OCI-M1 (cell line): ENCODE measurements around the gene HNRNPAB.

Experiments
- DNase-seq: peaks from one replicate; lab custom pipeline; 2025; lab: John Stamatoyannopoulos, UW

The HNRNPAB gene

DNA sequence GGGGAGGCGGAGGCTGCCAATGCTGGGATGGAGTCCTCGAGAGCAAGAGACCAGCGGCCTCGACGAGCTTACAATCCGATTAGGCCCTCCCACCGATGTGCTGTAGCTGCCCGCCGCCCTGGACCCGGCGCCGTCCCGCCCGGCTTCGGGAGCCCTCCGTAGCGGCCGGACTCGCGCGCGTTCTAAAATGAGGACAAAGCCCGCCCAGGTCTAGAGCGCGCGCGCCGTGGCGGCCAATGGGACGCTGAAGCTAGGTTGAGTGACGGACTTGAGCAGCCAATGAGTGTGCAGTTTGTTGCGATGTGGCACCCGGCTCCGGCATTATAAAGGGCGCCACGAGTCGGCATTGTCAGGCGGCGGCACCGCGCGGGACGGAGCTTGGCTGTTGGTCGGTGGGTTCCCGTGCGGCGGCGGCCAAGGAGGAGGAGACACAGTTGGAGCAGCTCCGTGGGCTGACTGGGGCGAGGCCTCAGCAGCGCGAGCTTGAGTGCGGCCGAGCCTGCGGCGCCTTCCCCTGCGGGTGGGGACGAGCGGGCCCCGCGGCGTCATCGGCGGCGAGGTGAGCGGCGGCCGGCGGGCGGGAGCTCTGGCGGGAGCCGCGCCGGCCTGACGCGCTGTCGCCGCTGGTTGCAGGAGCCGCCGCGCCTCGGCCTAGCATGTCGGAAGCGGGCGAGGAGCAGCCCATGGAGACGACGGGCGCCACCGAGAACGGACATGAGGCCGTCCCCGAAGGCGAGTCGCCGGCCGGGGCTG lies at the start of gene HNRNPAB:
TSS of gene HNRNPAB (plus strand) at position 352 of the 753 bp plus-strand sequence. CDS start at position 657, 305 bp downstream.
- DNase-seq = peak; percentile 97

- DNase-seq = no peak
Observed at GRCh38 chr5:178155065-178155464, 49.3 kb upstream of the HNRNPAB start.

DNA sequence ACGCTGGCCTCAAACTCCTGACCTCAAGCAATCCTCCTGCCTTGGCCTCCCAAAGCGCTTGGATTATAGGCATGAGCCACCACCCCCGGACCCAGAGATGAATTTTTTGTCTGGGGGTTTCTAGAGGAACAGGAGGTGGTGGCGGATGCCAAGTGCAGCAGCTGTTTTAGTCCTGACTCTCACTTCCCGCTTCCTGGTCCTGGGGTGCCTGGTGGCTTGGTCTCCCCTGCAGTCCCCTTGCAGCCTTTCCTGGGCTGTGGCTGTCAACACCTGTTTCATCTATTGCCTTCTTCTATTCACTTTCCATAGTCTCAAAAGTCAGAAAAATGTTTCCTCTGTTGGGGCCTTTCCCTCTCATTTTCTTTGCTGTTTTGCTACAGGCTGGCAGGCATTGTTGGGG lies 44.2 kb upstream of the HNRNPAB start:
- no peak for DNase-seq

DNA sequence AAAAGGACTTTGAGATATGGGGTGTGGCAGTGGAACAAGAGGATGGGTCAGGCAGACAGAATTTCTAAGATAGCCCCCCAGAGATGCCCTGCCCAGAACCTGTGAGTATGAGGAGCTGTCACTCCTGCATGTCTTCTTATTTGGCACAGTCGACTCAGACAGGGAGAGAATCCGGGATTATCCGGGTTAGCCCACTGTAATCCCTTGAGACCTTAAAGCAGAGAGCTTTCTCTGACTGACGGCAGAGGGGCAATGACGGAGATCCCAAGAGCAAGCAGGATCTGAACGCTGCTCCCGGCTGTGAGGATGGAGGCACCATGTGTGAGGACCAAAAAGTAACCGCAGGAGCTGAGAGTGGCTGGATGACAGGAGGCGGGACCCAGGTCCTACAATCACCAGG lies 41.9 kb upstream of the HNRNPAB start:
- no peak for DNase-seq

GRCh38 chr5:178163772-178164735 lies 40.3 kb upstream of the HNRNPAB start:
- peak; percentile 92 for DNase-seq

DNA sequence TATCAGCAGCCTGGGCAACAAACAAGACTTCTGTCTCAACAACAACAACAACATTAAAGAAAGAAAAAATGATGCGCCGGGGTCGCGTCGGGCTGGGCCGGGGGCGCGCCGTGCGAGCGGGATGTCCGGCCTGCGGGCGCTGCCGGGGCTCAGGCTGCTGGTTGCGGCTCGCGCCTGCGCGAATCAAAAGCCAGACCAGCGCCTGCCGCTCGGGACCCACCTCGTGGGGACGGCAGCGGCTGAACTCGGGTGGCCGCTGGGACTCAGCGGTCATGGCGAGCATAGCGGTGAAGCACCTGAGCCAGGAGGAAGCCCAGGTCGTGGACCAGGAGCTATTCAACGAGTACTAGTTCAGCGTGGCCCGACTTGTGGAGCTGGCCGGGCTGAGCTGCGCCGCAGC lies 38.8 kb upstream of the HNRNPAB start:
- no peak for DNase-seq

- no peak for DNase-seq
Observed at GRCh38 chr5:178170455-178170854, 33.9 kb upstream of the HNRNPAB start.

GRCh38 chr5:178174456-178174855 lies 29.9 kb upstream of the HNRNPAB start:
- no peak for DNase-seq

DNA sequence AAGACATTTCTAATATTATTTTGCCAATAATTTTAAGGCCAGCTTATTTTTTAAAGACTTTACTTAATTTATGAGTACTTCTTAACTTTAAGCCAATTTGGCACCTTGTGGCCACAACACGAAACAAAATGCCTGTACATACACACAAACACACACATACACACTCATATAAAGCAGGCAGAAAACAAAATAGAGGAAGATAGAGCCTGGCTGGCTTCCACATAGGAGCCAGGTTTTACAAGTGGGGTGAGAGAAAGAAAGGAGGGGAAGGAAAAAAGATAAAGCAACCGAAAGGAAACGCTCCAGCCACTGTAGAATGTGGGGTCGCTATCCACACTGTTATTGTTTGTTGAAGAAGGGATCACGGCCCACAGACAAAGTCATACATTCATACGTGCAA lies 27.5 kb upstream of the HNRNPAB start:
- DNase-seq = no peak

DNA sequence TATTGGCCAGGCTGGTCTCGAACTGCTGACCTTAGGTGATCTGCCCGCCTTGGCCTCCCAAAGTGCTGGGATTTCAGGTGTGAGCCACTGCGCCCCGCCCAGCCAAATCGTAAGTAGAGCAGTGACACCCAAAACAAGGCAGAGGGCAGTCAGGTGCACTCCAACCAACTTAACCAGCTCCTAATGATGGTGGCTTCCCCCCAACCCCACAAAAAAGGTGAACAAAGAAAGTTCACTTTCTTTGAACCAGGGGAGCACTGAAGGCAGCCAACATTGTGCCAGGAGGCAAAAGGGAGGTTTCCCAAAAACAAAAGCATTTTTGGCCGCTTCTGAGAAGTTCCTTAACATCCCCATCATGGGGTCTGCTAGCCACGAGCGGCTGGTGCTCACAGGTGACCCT lies 26.8 kb upstream of the HNRNPAB start:
- DNase-seq = no peak

- DNase-seq = no peak
Observed at GRCh38 chr5:178180141-178180863, 24.0 kb upstream of the HNRNPAB start.

DNA sequence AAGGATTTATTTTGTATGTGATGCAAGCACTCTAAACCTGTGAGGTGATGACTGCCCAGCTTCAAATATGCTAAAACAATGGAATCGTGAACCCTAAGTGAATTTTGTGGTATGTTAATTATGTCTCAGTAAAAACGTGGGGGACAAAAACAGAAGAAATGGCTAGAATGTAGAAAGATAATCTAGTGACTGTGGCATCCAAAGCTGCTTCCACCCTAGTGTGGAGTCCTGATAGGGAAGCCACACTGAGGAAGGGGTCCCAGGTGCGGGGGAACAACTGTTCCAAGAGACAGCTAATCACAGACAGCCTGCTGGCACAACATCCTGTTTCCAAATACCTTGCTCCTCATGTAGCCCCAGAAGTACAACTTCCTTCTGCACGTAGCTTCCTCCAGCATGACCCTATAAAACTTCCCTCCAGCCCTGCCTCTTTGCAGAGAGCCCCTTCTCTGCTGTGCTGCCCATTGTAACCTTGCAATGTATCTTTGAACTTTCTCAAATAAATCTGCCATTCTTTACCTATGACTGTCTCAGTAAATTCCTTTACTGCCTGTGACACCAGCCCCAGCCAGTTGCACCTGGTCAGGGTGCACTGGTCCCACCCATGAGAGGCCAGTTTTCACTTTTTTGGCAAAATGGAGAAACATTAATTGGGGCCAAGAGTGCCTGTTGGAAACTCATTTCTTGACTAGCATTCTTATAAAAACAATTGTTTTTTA lies 22.0 kb upstream of the HNRNPAB start:
- DNase-seq = peak; percentile 75

GRCh38 chr5:178186427-178186826 lies 17.9 kb upstream of the HNRNPAB start:
- no peak for DNase-seq

DNA sequence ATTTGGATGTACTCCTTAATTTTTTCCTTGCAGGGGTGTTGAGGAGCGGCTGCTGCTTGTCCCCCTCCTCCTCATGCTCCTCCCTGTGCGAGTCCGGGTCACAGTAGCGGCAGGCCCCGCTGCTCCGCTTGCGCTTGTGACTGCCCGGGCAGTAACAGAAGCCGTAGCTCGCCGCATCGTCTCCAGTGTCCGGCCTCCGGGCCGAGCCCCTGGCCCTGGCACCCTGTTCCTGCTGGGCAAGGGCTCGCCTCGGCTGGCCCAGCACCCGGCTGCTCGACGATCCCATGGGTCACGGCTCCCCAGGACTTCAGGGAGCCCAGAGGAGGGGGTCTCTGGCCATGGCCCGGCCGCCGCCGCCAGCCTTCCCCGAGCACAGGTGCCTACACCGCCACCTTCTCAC lies 17.3 kb upstream of the HNRNPAB start, which contains the start of gene GMCL2:
TSS of gene GMCL2 (minus strand) at position 358 of the 400 bp plus-strand sequence. CDS start at position 286, 72 bp downstream.
- no peak for DNase-seq

GRCh38 chr5:178189433-178189832 lies 14.9 kb upstream of the HNRNPAB start:
- no peak for DNase-seq

GRCh38 chr5:178191661-178192060 lies 12.7 kb upstream of the HNRNPAB start:
- DNase-seq = no peak

DNA sequence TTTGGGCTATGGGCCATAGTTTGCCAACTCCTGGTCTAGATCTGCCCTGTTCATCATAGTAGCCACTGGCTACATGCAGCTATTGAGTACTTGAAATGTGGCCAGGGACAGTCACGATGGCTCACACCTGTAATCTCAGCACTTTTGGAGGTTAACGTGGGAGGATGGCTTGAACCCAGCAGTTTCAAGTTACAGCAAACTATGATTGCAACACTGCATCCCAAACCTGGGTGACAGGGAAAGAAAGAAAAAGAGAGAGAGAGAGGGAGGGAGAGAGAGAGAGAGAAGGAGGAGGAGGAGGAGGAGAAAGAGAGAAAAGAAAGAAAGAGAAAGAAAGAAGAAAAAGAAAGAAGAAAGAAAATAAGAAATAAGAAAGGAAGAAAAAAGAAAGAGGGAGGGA lies 12.1 kb upstream of the HNRNPAB start:
- DNase-seq = no peak

DNA sequence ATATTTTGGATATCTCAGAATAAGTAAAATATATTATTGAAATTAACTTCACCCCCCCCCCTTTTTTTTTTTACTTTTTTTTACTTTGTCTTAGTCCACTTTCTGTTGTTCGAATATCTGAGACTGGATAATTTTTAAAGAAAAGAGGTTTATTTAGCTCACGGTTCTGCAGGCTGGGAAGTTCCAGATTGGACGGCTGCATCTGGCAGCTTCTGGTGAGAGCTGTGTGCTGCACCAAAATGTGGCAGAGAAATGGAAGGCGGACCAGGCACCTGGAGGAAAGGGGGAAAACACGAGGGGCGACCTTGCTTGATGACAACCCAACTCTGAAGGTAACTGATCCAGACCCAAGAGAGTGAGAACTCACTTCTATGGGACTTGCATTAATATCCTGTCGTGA lies 11.5 kb upstream of the HNRNPAB start:
- DNase-seq = no peak

GRCh38 chr5:178193251-178193809 lies 11.0 kb upstream of the HNRNPAB start:
- no peak for DNase-seq

GRCh38 chr5:178194026-178194425 lies 10.3 kb upstream of the HNRNPAB start:
- DNase-seq = no peak

DNA sequence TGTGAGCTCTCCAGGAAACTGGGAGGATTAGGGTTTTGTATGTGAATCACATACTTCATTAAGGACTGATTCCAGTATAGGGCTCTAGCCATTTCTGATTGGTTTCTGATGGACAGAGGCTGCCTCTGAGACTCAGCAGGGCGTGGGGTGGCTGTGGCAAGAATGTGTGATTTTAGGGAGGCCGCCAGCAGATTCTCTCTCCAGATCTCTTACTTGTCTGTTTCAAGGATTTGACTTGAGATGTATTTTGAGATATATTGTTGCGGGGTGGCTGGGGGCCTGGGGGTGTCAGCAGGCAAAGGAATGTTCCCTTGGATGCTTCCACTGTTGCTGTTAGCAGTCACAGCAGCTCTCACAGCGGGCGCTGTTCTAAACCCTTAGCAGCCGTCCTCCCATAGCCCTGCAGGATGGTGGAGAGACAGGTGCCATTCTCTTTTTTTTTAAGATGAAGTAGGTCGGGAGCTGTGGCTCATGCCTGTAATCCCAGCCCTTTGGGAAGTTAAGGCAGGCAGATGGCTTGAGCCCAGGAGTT lies 8.0 kb upstream of the HNRNPAB start:
- no peak for DNase-seq
